Progenitor cell of endocrine pancreas (in vitro differentiated cells): ENCODE measurements around the gene RANBP9. TPM values are rescaled to one million over a fixed set of nuclear protein-coding genes. Genes with fewer than 3 reads are reported as not detected.

ENCODE experiments used
- DNase-seq: peaks from one replicate; pipeline ENCODE4 v3.0.0; 2021; ENCODE audit warnings: low spot score; ENCODE audit not compliant: unreplicated experiment
- H3K27ac Mint-ChIP-seq: 2 replicates; pipeline ENCODE4 v1.8.0; 2021; ENCODE audit warnings: mild to moderate bottlenecking, moderate library complexity, mixed read lengths
- H3K27me3 Mint-ChIP-seq: 2 replicates; pipeline ENCODE4 v1.8.0; 2021; ENCODE audit warnings: mixed read lengths
- H3K36me3 Mint-ChIP-seq: 2 replicates; pipeline ENCODE4 v1.8.0; 2022; ENCODE audit warnings: mixed read lengths; ENCODE audit not compliant: insufficient read depth
- H3K4me1 Mint-ChIP-seq: 2 replicates; pipeline ENCODE4 v1.8.0; 2021; ENCODE audit warnings: low read depth, mixed read lengths
- H3K4me3 Mint-ChIP-seq: 2 replicates; pipeline ENCODE4 v1.8.0; 2021; ENCODE audit warnings: low read depth, mild to moderate bottlenecking, moderate library complexity, mixed read lengths
- H3K9me3 Mint-ChIP-seq: 2 replicates; pipeline ENCODE4 v1.8.0; 2021; ENCODE audit warnings: low read depth, mixed read lengths
- total RNA-seq: library from RNA; stranded (reverse); gene quantifications from 2 replicates; pipeline ENCODE4 v1.2.1, GENCODE V29; 2021
- TF ChIP-seq, protein P1 (sequence below): fragments of 200-600 bp; sonication (generic); IDR thresholded peaks from one replicate; pipeline ENCODE4 v1.5.0; 2021; ENCODE audit warnings: antibody characterized with exemption, mild to moderate bottlenecking; ENCODE audit not compliant: unreplicated experiment

The RANBP9 gene
- total RNA-seq, 1 donor from 2014 or later = 58.4 TPM

DNA sequence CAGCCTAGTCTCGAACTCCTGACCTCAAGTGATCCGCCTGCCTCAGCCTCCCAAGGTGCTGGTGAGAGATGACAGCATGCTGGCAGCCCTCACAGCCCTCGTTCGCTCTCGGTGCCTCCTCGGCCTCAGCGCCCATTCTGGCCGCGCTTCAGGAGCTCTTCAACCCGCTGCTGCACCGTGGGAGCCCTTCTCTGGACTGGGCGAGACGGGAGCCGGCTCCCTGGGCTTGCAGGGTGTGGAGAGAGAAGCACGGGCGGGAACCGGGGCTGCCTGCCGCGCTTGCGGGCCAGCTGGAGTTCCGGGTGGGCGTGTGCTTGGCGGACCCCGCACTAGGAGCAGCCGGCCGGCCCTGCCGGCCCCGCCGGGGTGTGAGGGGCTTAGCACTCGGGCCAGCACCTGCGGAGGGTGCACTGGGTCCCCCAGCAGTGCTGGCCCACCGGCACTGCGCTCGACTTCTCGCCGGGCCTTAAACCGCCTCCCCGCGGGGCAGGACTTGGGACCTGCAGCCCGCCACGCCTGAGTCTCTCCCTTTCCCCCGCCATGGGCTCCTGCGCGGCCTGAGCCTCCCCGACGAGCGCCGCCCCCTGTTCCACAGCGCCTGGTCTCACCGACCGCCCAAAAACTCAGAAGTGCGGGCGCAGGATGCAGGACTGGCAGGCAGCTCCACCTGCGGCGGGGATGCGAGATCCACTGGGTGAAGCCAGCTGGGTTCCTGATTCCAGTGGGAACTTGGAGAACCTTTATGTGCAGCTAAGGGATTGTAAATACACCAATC is 31.5 kb upstream of the RANBP9 start:
- TF ChIP-seq, protein P1, sequence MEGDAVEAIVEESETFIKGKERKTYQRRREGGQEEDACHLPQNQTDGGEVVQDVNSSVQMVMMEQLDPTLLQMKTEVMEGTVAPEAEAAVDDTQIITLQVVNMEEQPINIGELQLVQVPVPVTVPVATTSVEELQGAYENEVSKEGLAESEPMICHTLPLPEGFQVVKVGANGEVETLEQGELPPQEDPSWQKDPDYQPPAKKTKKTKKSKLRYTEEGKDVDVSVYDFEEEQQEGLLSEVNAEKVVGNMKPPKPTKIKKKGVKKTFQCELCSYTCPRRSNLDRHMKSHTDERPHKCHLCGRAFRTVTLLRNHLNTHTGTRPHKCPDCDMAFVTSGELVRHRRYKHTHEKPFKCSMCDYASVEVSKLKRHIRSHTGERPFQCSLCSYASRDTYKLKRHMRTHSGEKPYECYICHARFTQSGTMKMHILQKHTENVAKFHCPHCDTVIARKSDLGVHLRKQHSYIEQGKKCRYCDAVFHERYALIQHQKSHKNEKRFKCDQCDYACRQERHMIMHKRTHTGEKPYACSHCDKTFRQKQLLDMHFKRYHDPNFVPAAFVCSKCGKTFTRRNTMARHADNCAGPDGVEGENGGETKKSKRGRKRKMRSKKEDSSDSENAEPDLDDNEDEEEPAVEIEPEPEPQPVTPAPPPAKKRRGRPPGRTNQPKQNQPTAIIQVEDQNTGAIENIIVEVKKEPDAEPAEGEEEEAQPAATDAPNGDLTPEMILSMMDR = no peak
- H3K4me1 Mint-ChIP-seq = no peaks in the 10 kb centered on the region
- H3K4me3 Mint-ChIP-seq = no peak overlapping the region
- no peaks in the 10 kb centered on the region for H3K27me3 Mint-ChIP-seq
- no peaks in the 10 kb centered on the region for H3K36me3 Mint-ChIP-seq
- DNase-seq = no peak
- H3K27ac Mint-ChIP-seq = no peak overlapping the region
- no peaks in the 10 kb centered on the region for H3K9me3 Mint-ChIP-seq

DNA sequence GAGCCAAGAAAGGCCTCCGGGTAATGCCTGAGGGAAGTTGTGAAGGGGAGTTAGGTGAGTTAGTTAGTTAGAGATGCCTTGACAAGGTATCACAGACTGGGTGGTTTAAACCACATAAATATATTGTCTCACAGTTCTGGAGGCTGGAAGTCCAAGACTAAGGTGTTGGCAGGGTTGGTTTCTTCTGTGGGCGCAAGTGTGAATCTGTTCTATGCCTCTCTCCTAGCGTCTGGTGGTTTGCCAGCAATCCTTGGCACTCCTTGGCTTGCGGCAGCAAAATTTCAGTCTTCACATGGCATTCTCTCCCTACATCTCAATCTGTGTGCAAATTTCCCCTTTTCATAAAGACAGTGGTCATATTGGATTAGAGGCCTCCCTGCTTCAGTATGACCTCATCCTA is 29.7 kb upstream of the RANBP9 start:
- H3K27ac Mint-ChIP-seq = no peak overlapping the region
- TF ChIP-seq, protein P1 = no peak
- no peak overlapping the region for H3K4me3 Mint-ChIP-seq
- no peaks in the 10 kb centered on the region for H3K9me3 Mint-ChIP-seq
- no peaks in the 10 kb centered on the region for H3K4me1 Mint-ChIP-seq
- no peaks in the 10 kb centered on the region for H3K27me3 Mint-ChIP-seq
- H3K36me3 Mint-ChIP-seq = no peaks in the 10 kb centered on the region
- DNase-seq = no peak

DNA sequence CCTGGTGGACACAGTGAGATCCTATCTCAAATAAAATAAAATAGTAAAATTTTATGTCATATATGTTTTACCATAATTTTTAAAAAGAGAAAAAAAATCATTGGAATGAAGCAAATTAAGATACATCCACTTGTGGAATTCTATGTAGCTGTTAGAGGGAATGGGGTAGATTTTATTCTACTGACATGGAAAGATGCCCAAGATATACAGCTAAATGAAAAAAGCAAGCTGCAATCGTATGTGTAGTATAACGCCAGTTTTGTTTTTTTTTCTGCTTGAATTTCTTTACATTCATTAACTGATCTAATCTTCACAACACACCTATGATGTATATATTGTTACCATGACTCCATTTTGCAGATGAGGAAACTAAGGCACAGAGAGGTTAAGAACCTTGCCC is 23.4 kb upstream of the RANBP9 start:
- DNase-seq = no peak
- peaks cover 8% of the 10 kb centered on the region for H3K27me3 Mint-ChIP-seq
- peaks cover 4% of the 10 kb centered on the region for H3K4me1 Mint-ChIP-seq
- H3K27ac Mint-ChIP-seq = no peak overlapping the region
- TF ChIP-seq, protein P1 = no peak
- H3K36me3 Mint-ChIP-seq = no peaks in the 10 kb centered on the region
- H3K4me3 Mint-ChIP-seq = no peak overlapping the region
- H3K9me3 Mint-ChIP-seq = no peaks in the 10 kb centered on the region

DNA sequence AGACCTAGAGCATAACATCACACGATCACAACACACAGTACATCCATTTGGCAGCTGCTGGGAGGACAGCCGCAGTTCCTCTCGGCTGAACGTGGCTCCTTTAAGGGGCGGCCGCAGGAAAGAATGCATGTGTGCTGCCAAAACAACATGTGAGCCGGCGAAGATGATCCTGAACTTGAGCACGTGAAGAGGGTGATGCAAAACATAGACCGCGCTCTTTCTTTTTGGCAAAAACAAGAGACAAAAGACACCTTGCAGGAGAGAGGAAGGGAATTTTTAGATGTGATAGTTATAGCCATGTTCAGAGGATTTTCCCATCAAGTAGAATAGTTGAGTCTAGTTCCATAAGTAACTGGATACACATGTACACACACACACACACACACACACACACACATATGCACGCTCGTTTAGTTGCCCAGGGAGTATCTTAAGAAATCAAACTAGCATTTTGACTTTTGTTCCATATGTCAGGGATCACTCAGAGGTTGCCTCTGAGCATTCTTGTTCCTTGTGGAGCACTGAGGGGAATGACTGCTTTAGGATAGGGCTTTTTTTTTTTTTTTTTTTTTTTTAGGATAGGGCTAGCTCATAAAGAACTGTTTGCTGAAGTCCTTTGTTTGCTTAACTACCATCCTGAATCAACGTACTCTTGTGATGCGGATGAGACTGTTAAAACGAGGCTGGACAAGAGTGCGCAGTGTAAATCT is 21.7 kb upstream of the RANBP9 start:
- TF ChIP-seq, protein P1 = no peak
- H3K4me3 Mint-ChIP-seq = no peak overlapping the region
- H3K36me3 Mint-ChIP-seq = no peaks in the 10 kb centered on the region
- H3K27me3 Mint-ChIP-seq = peaks cover 8% of the 10 kb centered on the region
- no peaks in the 10 kb centered on the region for H3K9me3 Mint-ChIP-seq
- H3K27ac Mint-ChIP-seq = no peak overlapping the region
- DNase-seq = no peak
- H3K4me1 Mint-ChIP-seq = peaks cover 4% of the 10 kb centered on the region

DNA sequence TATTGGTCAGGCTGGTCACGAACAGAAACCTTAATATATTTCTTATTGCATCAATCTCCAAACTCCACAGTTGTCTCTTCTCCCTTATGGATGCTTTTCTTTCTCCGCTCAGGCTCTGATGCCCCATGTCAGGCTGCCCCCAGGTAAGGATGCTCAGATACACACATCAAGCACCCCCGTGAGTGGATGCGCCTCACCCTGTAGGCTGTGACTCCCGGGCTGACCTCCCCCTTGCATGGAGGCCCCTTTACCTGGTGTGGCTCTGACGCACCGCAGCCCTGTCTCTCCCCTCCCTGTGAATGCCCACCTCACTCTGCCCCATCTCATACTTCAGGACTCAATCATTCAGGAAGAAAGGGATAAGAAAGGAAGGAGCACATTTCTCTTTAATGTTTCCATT is 19.1 kb upstream of the RANBP9 start:
- H3K36me3 Mint-ChIP-seq = no peaks in the 10 kb centered on the region
- H3K4me1 Mint-ChIP-seq = peaks cover 4% of the 10 kb centered on the region
- no peaks in the 10 kb centered on the region for H3K9me3 Mint-ChIP-seq
- H3K27ac Mint-ChIP-seq = no peak overlapping the region
- no peak for DNase-seq
- H3K27me3 Mint-ChIP-seq = peaks cover 8% of the 10 kb centered on the region
- TF ChIP-seq, protein P1 = no peak
- H3K4me3 Mint-ChIP-seq = no peak overlapping the region
